ENCODE results near the gene MEF2A.

MEF2A gene

GRCh38 chr15:99721104-99721778, 155.5 kb downstream of the MEF2A start:
- Histone ChIP-seq H3K4me1 (peaks cover 0 to 24% (median 18%) of the 10 kb centered on the region in 4 donors), H3K27ac (no peak overlapping the region), H3K36me3 (peaks cover 0 to 8% (median 0%) of the 10 kb centered on the region in 3 donors), H3K27me3 (no peaks in the 10 kb centered on the region), H3K4me3 (no peak overlapping the region), H3K9me3 (no peaks in the 10 kb centered on the region)
- TF ChIP-seq CTCF (IDR thresholded peaks at IDR 0.05), result no peak
- no peak for DNase-seq
- intact Hi-C loops (cut with DNase I; ENCODE audit: low total_unique reads), result no loop called here

- DNase-seq, result no peak
- intact Hi-C loops (cut with DNase I; ENCODE audit: low total_unique reads), result no loop called here
- Histone ChIP-seq H3K9me3 (no peaks in the 10 kb centered on the region), H3K27me3 (no peaks in the 10 kb centered on the region), H3K36me3 (peaks cover 0 to 8% (median 0%) of the 10 kb centered on the region in 3 donors), H3K4me3 (no peak overlapping the region), H3K4me1 (peaks cover 0 to 18% (median 12%) of the 10 kb centered on the region in 4 donors), H3K27ac (no peak overlapping the region)
- TF ChIP-seq CTCF (IDR thresholded peaks at IDR 0.05), result no peak
Observed at GRCh38 chr15:99721896-99722295, 156.1 kb downstream of the MEF2A start.

GRCh38 chr15:99722406-99722805, 156.6 kb downstream of the MEF2A start:
- no peak overlapping the region for H3K27ac ChIP-seq
- H3K27me3 ChIP-seq, result no peaks in the 10 kb centered on the region
- H3K4me3 ChIP-seq, result no peak overlapping the region
- no peaks in the 10 kb centered on the region for H3K9me3 ChIP-seq
- DNase-seq, result no peak
- TF ChIP-seq CTCF (IDR thresholded peaks at IDR 0.05), result no peak
- H3K36me3 ChIP-seq, result peaks cover 0 to 8% (median 2%) of the 10 kb centered on the region in 3 donors
- H3K4me1 ChIP-seq, result peaks cover 0 to 13% (median 8%) of the 10 kb centered on the region in 4 donors
- intact Hi-C loops (cut with DNase I; ENCODE audit: low total_unique reads), result no loop called here

- Histone ChIP-seq H3K36me3 (peaks cover 0 to 24% (median 14%) of the 10 kb centered on the region in 3 donors), H3K9me3 (no peaks in the 10 kb centered on the region), H3K4me3 (no peak overlapping the region), H3K4me1 (peaks cover 0 to 24% (median 9%) of the 10 kb centered on the region in 4 donors), H3K27me3 (no peaks in the 10 kb centered on the region), H3K27ac (no peak overlapping the region)
- TF ChIP-seq CTCF (IDR thresholded peaks at IDR 0.05), result no peak
- intact Hi-C loops (cut with DNase I; ENCODE audit: low total_unique reads), result no loop called here
- no peak for DNase-seq
Observed at GRCh38 chr15:99726333-99726732, 160.5 kb downstream of the MEF2A start.

- Histone ChIP-seq H3K27me3 (no peaks in the 10 kb centered on the region), H3K9me3 (no peaks in the 10 kb centered on the region), H3K4me3 (no peak overlapping the region), H3K36me3 (peaks cover 0 to 24% (median 14%) of the 10 kb centered on the region in 3 donors), H3K27ac (no peak overlapping the region), H3K4me1 (peaks cover 5 to 30% (median 15%) of the 10 kb centered on the region in 4 donors)
- TF ChIP-seq CTCF (IDR thresholded peaks at IDR 0.05), result no peak
- intact Hi-C loops (cut with DNase I; ENCODE audit: low total_unique reads), result no loop called here
- no peak for DNase-seq
Observed at GRCh38 chr15:99727330-99727729, 161.5 kb downstream of the MEF2A start.
